K562 (cell line): ENCODE data around the gene ZFYVE27.

Experiments used
- CHD2 ChIP-seq: IDR thresholded peaks from 2 replicates; pipeline ENCODE4 v1.6.1; 2011; ENCODE audit warnings: low read depth, low read length
- CREB3 ChIP-seq: fragments of 450-650 bp; conservative IDR thresholded peaks from 2 replicates; pipeline ENCODE4 v1.6.1; 2016; ENCODE audit warnings: missing genetic modification characterization, low read depth, mild to moderate bottlenecking, missing compliant biosample characterization, moderate library complexity
- ELF1 ChIP-seq: fragments of 200-800 bp; sonication (Bioruptor generic); IDR thresholded peaks from 2 replicates; pipeline ENCODE4 v1.6.1; 2016; ENCODE audit warnings: missing genetic modification characterization, missing compliant biosample characterization
- FOXA1 ChIP-seq: fragments of 450-650 bp; IDR thresholded peaks from 2 replicates; pipeline ENCODE4 v1.6.1; 2016; ENCODE audit warnings: mild to moderate bottlenecking, borderline replicate concordance
- GABPB2 ChIP-seq: fragments of 250-450 bp; sonication (Bioruptor Pico); conservative IDR thresholded peaks from 2 replicates; pipeline ENCODE4 v1.5.1; 2021; ENCODE audit warnings: mild to moderate bottlenecking
- L3MBTL2 ChIP-seq: fragments of 450-650 bp; IDR thresholded peaks from 2 replicates; pipeline ENCODE4 v1.6.1; 2016; ENCODE audit warnings: mild to moderate bottlenecking, moderate library complexity
- MAX ChIP-seq: sonication (generic); formaldehyde crosslinking; IDR thresholded peaks from 2 replicates; pipeline ENCODE4 v1.9.0; 2022; ENCODE audit warnings: mild to moderate bottlenecking, missing genetic modification reagents
- POLR2AphosphoS5 ChIP-seq: IDR thresholded peaks from 2 replicates; pipeline ENCODE4 v1.6.1; 2011; ENCODE audit warnings: mild to moderate bottlenecking, low read depth, low read length, moderate library complexity; ENCODE audit not compliant: control insufficient read depth, insufficient read depth
- RNF2 ChIP-seq: sonication (generic); IDR thresholded peaks from 2 replicates; pipeline ENCODE4 v1.6.1; 2016
- TBP ChIP-seq: optimal IDR thresholded peaks from 2 replicates; pipeline ENCODE3; 2011; ENCODE audit warnings: low read depth, low read length, improper control_type of control experiment
- TF ChIP-seq, protein P1 (sequence below), 2 experiments: fragments of 450-650 bp; formaldehyde crosslinking in 1 of 2; IDR thresholded peaks; 2 replicates each; pipeline versions ENCODE4 v1.4.0 to v1.6.1; 2014 to 2020; ENCODE audit warnings: mild to moderate bottlenecking in 2 of 2, borderline replicate concordance in 1 of 2, low read depth in 1 of 2
- TF ChIP-seq, protein P2 (sequence below): fragments of 450-650 bp; formaldehyde crosslinking; IDR thresholded peaks from 2 replicates; pipeline ENCODE4 v1.4.0; 2020; ENCODE audit warnings: mild to moderate bottlenecking, moderate library complexity
- TF ChIP-seq, protein P3 (sequence below): conservative IDR thresholded peaks from 2 replicates; pipeline ENCODE4 v1.6.1; 2011; ENCODE audit warnings: low read depth, mild to moderate bottlenecking, low read length; ENCODE audit not compliant: control insufficient read depth

- TF ChIP-seq POLR2AphosphoS5 (no peak), TBP (no peak), GABPB2 (CRISPR knock-in tag) (no peak), MAX (CRISPR knock-in tag) (no peak), RNF2 (no peak), ELF1 (tag) (no peak), FOXA1 (no peak), CHD2 (no peak), L3MBTL2 (no peak), CREB3 (tag) (no peak)
- TF ChIP-seq, protein P1, sequence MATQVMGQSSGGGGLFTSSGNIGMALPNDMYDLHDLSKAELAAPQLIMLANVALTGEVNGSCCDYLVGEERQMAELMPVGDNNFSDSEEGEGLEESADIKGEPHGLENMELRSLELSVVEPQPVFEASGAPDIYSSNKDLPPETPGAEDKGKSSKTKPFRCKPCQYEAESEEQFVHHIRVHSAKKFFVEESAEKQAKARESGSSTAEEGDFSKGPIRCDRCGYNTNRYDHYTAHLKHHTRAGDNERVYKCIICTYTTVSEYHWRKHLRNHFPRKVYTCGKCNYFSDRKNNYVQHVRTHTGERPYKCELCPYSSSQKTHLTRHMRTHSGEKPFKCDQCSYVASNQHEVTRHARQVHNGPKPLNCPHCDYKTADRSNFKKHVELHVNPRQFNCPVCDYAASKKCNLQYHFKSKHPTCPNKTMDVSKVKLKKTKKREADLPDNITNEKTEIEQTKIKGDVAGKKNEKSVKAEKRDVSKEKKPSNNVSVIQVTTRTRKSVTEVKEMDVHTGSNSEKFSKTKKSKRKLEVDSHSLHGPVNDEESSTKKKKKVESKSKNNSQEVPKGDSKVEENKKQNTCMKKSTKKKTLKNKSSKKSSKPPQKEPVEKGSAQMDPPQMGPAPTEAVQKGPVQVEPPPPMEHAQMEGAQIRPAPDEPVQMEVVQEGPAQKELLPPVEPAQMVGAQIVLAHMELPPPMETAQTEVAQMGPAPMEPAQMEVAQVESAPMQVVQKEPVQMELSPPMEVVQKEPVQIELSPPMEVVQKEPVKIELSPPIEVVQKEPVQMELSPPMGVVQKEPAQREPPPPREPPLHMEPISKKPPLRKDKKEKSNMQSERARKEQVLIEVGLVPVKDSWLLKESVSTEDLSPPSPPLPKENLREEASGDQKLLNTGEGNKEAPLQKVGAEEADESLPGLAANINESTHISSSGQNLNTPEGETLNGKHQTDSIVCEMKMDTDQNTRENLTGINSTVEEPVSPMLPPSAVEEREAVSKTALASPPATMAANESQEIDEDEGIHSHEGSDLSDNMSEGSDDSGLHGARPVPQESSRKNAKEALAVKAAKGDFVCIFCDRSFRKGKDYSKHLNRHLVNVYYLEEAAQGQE (IDR thresholded peaks at IDR 0.05; ENCODE audit: borderline replicate concordance): no peak
- TF ChIP-seq, protein P1 (CRISPR knock-in tag; IDR thresholded peaks at IDR 0.05; ENCODE audit: low read depth): no peak
- TF ChIP-seq, protein P2, sequence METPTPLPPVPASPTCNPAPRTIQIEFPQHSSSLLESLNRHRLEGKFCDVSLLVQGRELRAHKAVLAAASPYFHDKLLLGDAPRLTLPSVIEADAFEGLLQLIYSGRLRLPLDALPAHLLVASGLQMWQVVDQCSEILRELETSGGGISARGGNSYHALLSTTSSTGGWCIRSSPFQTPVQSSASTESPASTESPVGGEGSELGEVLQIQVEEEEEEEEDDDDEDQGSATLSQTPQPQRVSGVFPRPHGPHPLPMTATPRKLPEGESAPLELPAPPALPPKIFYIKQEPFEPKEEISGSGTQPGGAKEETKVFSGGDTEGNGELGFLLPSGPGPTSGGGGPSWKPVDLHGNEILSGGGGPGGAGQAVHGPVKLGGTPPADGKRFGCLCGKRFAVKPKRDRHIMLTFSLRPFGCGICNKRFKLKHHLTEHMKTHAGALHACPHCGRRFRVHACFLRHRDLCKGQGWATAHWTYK (CRISPR knock-in tag): no peak
- TF ChIP-seq, protein P3, sequence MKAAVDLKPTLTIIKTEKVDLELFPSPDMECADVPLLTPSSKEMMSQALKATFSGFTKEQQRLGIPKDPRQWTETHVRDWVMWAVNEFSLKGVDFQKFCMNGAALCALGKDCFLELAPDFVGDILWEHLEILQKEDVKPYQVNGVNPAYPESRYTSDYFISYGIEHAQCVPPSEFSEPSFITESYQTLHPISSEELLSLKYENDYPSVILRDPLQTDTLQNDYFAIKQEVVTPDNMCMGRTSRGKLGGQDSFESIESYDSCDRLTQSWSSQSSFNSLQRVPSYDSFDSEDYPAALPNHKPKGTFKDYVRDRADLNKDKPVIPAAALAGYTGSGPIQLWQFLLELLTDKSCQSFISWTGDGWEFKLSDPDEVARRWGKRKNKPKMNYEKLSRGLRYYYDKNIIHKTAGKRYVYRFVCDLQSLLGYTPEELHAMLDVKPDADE: no peak
Observed at GRCh38 chr10:97763411-97763810, 26.5 kb downstream of the ZFYVE27 start.
